Peyer's patch (tissue), 4 donors: ENCODE measurements around the gene KLF2.

ENCODE experiments used
- CTCF ChIP-seq, 6 experiments: fragments of 450-650 bp in 4 of 6; fragments of 200-600 bp in 2 of 6; sonication (generic) in 1 of 6; IDR thresholded peaks; one replicate each; pipeline ENCODE4 v1.5.1; 2017 to 2019; ENCODE audit warnings: antibody characterized with exemption in 6 of 6, mild to moderate bottlenecking in 3 of 6, moderate library complexity in 1 of 6
- POLR2A ChIP-seq, 2 donors: fragments of 450-650 bp; IDR thresholded peaks; one replicate each; pipeline ENCODE4 v1.5.1; 2017; ENCODE audit warnings: antibody characterized with exemption in 2 of 2, mild to moderate bottlenecking in 2 of 2, moderate library complexity in 2 of 2

- TF ChIP-seq CTCF (IDR thresholded peaks at IDR 0.05), result no peak
- no peak for TF ChIP-seq POLR2A (IDR thresholded peaks at IDR 0.05)
Measured at GRCh38 chr19:16285769-16286498, 38.7 kb upstream of the KLF2 start.
